GM20431 (cell line): Measurements from ENCODE around the gene ELL.
"Not testable (repeated sequence)": the region's sequence is repeated elsewhere in the genome, so short reads cannot be mapped to it uniquely, and the experiment has no call there.

ENCODE experiments used
- in situ Hi-C: fragments of 300-500 bp; cut with MseI, MboI; formaldehyde crosslinking; loops from one replicate; pipeline ENCODE4 v1.15.0; 2020; ENCODE audit warnings: low sequenced_read_pairs; ENCODE audit not compliant: unreplicated experiment

ELL gene

GRCh38 chr19:18532168-18532890, 10.5 kb upstream of the ELL start:
- in situ Hi-C loops, result no loop called here

GRCh38 chr19:18531485-18531884, 9.6 kb upstream of the ELL start:
- in situ Hi-C loops, result no loop called here

GRCh38 chr19:18529782-18530181, 7.9 kb upstream of the ELL start:
- in situ Hi-C loops, result no loop called here

GRCh38 chr19:18526316-18526715, 4.4 kb upstream of the ELL start:
- in situ Hi-C loops, result no loop called here

GRCh38 chr19:18523841-18524240, 2.0 kb upstream of the ELL start:
- in situ Hi-C loops, result no loop called here

GRCh38 chr19:18522862-18523440, 1.1 kb upstream of the ELL start:
- in situ Hi-C loops, result not testable (repeated sequence)

GRCh38 chr19:18522124-18522861, 423 bp upstream of the ELL start:
- in situ Hi-C loops, result no loop called here

- in situ Hi-C loops, result no loop called here
Measured at GRCh38 chr19:18520848-18521691, 800 bp downstream of the ELL start.

- in situ Hi-C loops, result no loop called here
Measured at GRCh38 chr19:18519962-18520847, 1.7 kb downstream of the ELL start.

GRCh38 chr19:18518639-18519038, 3.2 kb downstream of the ELL start:
- in situ Hi-C loops, result no loop called here

GRCh38 chr19:18517606-18518005, 4.3 kb downstream of the ELL start:
- in situ Hi-C loops, result no loop called here

GRCh38 chr19:18515959-18516358, 5.9 kb downstream of the ELL start:
- in situ Hi-C loops, result no loop called here

GRCh38 chr19:18514800-18515682, 6.8 kb downstream of the ELL start:
- in situ Hi-C loops, result no loop called here

GRCh38 chr19:18513868-18514267, 8.0 kb downstream of the ELL start:
- in situ Hi-C loops, result no loop called here

- in situ Hi-C loops, result no loop called here
Measured at GRCh38 chr19:18510216-18510615, 11.7 kb downstream of the ELL start.

- in situ Hi-C loops, result no loop called here
Measured at GRCh38 chr19:18508585-18508984, 13.3 kb downstream of the ELL start.

GRCh38 chr19:18507727-18508440, 14.0 kb downstream of the ELL start:
- in situ Hi-C loops, result no loop called here
